Vagina (tissue), 2 donors: ENCODE measurements around the gene STK10. TPM values are rescaled to one million over a fixed set of nuclear protein-coding genes. Genes with fewer than 3 reads are reported as not detected.

Source experiments
- DNase-seq, 2 donors: peaks; one replicate each; pipeline ENCODE4 v3.0.0-alpha.2; 2017; ENCODE audit errors: extremely low spot score in 2 of 2
- H3K27ac ChIP-seq: fragments of 200-600 bp; sonication (generic); one replicate; pipeline ENCODE4 v1.5.1; 2019
- H3K27me3 ChIP-seq: fragments of 200-600 bp; sonication (generic); one replicate; pipeline ENCODE4 v1.5.1; 2019
- H3K36me3 ChIP-seq, 2 donors: fragments of 200-600 bp; sonication (generic); one replicate each; pipeline ENCODE4 v1.5.1; 2017 to 2019
- H3K4me1 ChIP-seq: fragments of 200-600 bp; sonication (generic); one replicate; pipeline ENCODE4 v1.5.1; 2019
- H3K4me3 ChIP-seq, 2 donors: fragments of 200-600 bp; sonication (generic); 1 replicate in 1 of 2; 2 replicates in 1 of 2; pipeline ENCODE4 v1.5.1; 2016 to 2019
- H3K9me3 ChIP-seq: fragments of 200-600 bp; sonication (generic); one replicate; pipeline ENCODE4 v1.5.1; 2019
- CTCF ChIP-seq, 3 experiments: fragments of 450-650 bp in 2 of 3; fragments of 200-600 bp in 1 of 3; sonication (generic) in 1 of 3; IDR thresholded peaks; one replicate each; pipeline ENCODE4 v1.5.1; 2017 to 2019; ENCODE audit warnings: antibody characterized with exemption in 3 of 3, mild to moderate bottlenecking in 2 of 3, moderate library complexity in 2 of 3
- POLR2A ChIP-seq, 2 donors: fragments of 450-650 bp; IDR thresholded peaks; one replicate each; pipeline ENCODE4 v1.6.1; 2017; ENCODE audit warnings: antibody characterized with exemption in 2 of 2, mild to moderate bottlenecking in 2 of 2, moderate library complexity in 2 of 2
- POLR2AphosphoS5 ChIP-seq, 2 donors: sonication (generic); formaldehyde crosslinking; IDR thresholded peaks; one replicate each; pipeline ENCODE4 v1.9.0; 2017; ENCODE audit warnings: antibody characterized with exemption in 2 of 2, mild to moderate bottlenecking in 2 of 2, low read depth in 1 of 2; ENCODE audit not compliant: insufficient read depth in 1 of 2
- intact Hi-C: fragments of 100-400 bp; cut with DNase I; formaldehyde crosslinking; loops from one replicate; pipeline ENCODE4 v1.15.1; 2023
- total RNA-seq: library from RNA; depleted of rRNA; stranded (reverse); fragments of >200 nt; gene quantifications from one replicate; pipeline ENCODE4 v1.2.3, GENCODE V29; 2016

Gene STK10
- total RNA-seq, 1 donor from 2014 or later: 33.9 TPM

GRCh38 chr5:172090976-172091547 is 97.0 kb downstream of the STK10 start:
- Histone ChIP-seq H3K27me3 (no peaks in the 10 kb centered on the region), H3K4me3 (no peak overlapping the region), H3K4me1 (no peaks in the 10 kb centered on the region), H3K27ac (no peak overlapping the region), H3K36me3 (peaks cover 0 to 6% of the 10 kb centered on the region in 2 donors), H3K9me3 (no peaks in the 10 kb centered on the region)
- no peak for DNase-seq
- intact Hi-C loops: no loop called here
- no peak for TF ChIP-seq POLR2A (IDR thresholded peaks at IDR 0.05)
- no peak for TF ChIP-seq CTCF (IDR thresholded peaks at IDR 0.05)
- no peak for TF ChIP-seq POLR2AphosphoS5 (IDR thresholded peaks at IDR 0.05; ENCODE audit: insufficient read depth in 1 of 2, low read depth in 1 of 2)

- no peak for TF ChIP-seq POLR2A (IDR thresholded peaks at IDR 0.05)
- no peak for TF ChIP-seq CTCF (IDR thresholded peaks at IDR 0.05)
- no peak for TF ChIP-seq POLR2AphosphoS5 (IDR thresholded peaks at IDR 0.05; ENCODE audit: insufficient read depth in 1 of 2, low read depth in 1 of 2)
- Histone ChIP-seq H3K4me1 (no peaks in the 10 kb centered on the region), H3K9me3 (no peaks in the 10 kb centered on the region), H3K4me3 (no peak overlapping the region), H3K27ac (no peak overlapping the region), H3K36me3 (peaks cover 0 to 6% of the 10 kb centered on the region in 2 donors), H3K27me3 (no peaks in the 10 kb centered on the region)
- no peak for DNase-seq
- intact Hi-C loops: no loop called here
These were observed 98.5 kb downstream of the STK10 start for GRCh38 chr5:172089298-172090117.

- Histone ChIP-seq H3K27ac (no peak overlapping the region), H3K27me3 (no peaks in the 10 kb centered on the region), H3K9me3 (no peaks in the 10 kb centered on the region), H3K4me3 (no peak overlapping the region), H3K36me3 (peaks cover 0 to 6% of the 10 kb centered on the region in 2 donors), H3K4me1 (no peaks in the 10 kb centered on the region)
- DNase-seq: no peak
- intact Hi-C loops: no loop called here
- no peak for TF ChIP-seq POLR2AphosphoS5 (IDR thresholded peaks at IDR 0.05; ENCODE audit: insufficient read depth in 1 of 2, low read depth in 1 of 2)
- TF ChIP-seq POLR2A (IDR thresholded peaks at IDR 0.05): no peak
- TF ChIP-seq CTCF (IDR thresholded peaks at IDR 0.05): no peak
These were observed 99.2 kb downstream of the STK10 start for GRCh38 chr5:172088801-172089200.

- Histone ChIP-seq H3K27ac (no peak overlapping the region), H3K4me3 (no peak overlapping the region), H3K9me3 (no peaks in the 10 kb centered on the region), H3K27me3 (no peaks in the 10 kb centered on the region), H3K4me1 (no peaks in the 10 kb centered on the region), H3K36me3 (peaks cover 0 to 13% of the 10 kb centered on the region in 2 donors)
- TF ChIP-seq CTCF (IDR thresholded peaks at IDR 0.05) (no peak), POLR2A (IDR thresholded peaks at IDR 0.05) (no peak), POLR2AphosphoS5 (IDR thresholded peaks at IDR 0.05; ENCODE audit: insufficient read depth in 1 of 2, low read depth in 1 of 2) (no peak)
- DNase-seq: no peak
- intact Hi-C loops: no loop called here
These were observed 101.6 kb downstream of the STK10 start for GRCh38 chr5:172086194-172086975.
